SK-N-SH (cell line): ENCODE results near the gene ACER3. TPM values are rescaled to one million over a fixed set of nuclear protein-coding genes. Genes with fewer than 3 reads are reported as not detected.
A peak's percentile ranks its signal among the peaks of the same experiment; 100 is the strongest.

Experiments used
- CTCF ChIA-PET: fragments of 300-600, 350-600 bp; formaldehyde crosslinking; extraction: SDS; loops from one replicate; lab custom pipeline; 2021; lab: Yijun Ruan, JAX
- POLR2A ChIA-PET: fragments of 350-600 bp; sonication (Branson Sonifier 250); formaldehyde crosslinking; extraction: SDS; loops from one replicate; lab custom pipeline; 2020; ENCODE audit warnings: antibody characterized with exemption, inconsistent platforms; lab: Yijun Ruan, JAX
- DNase-seq: peaks from one replicate; pipeline ENCODE4 v3.0.0; 2012
- H2AFZ ChIP-seq: fragments of 200-600 bp; sonication (generic); 2 replicates; pipeline ENCODE4 v1.8.1; 2016; ENCODE audit warnings: antibody characterized with exemption, mild to moderate bottlenecking, low read depth
- H3F3A ChIP-seq: fragments of 200-600 bp; sonication (generic); replicated peaks from 2 replicates; pipeline ENCODE3; 2016; ENCODE audit warnings: antibody characterized with exemption, mild to moderate bottlenecking; ENCODE audit not compliant: insufficient read depth
- H3K27ac ChIP-seq, 2 experiments: fragments of 200-500 bp in 1 of 2; fragments of 200-600 bp in 1 of 2; sonication (Bioruptor generic) in 1 of 2; sonication (generic), shearing (Covaris generic) in 1 of 2; 2 replicates each; pipeline versions ENCODE4 v1.5.1 to v1.6.1; 2014 to 2016; ENCODE audit warnings: low read depth in 2 of 2, inconsistent platforms in 1 of 2, low read length in 1 of 2, mild to moderate bottlenecking in 1 of 2, mixed read lengths in 1 of 2
- H3K27me3 ChIP-seq: fragments of 200-600 bp; sonication (generic), shearing (Covaris generic); 2 replicates; pipeline ENCODE4 v1.6.1; 2016; ENCODE audit warnings: mixed run types; ENCODE audit not compliant: insufficient read depth
- H3K36me3 ChIP-seq, 2 experiments: fragments of 200-500 bp in 1 of 2; fragments of 200-600 bp in 1 of 2; sonication (Bioruptor generic) in 1 of 2; sonication (generic) in 1 of 2; replicated peaks in 1 of 2; 2 replicates each; pipeline versions ENCODE3 to v1.5.1; 2014 to 2016; ENCODE audit warnings: low read length in 1 of 2, mild to moderate bottlenecking in 1 of 2; ENCODE audit not compliant: insufficient read depth in 2 of 2, control insufficient read depth in 1 of 2
- H3K4me1 ChIP-seq, 2 experiments: fragments of 200-500 bp in 1 of 2; fragments of 200-600 bp in 1 of 2; sonication (Bioruptor generic) in 1 of 2; sonication (generic), shearing (Covaris generic) in 1 of 2; 2 replicates each; pipeline versions ENCODE4 v1.5.1 to v1.6.1; 2014 to 2016; ENCODE audit warnings: low read depth in 1 of 2, low read length in 1 of 2, mixed run types in 1 of 2; ENCODE audit not compliant: insufficient read depth in 2 of 2, control insufficient read depth in 1 of 2
- H3K4me2 ChIP-seq: fragments of 200-600 bp; sonication (generic), shearing (Covaris generic); 2 replicates; pipeline ENCODE4 v1.6.1; 2017; ENCODE audit warnings: mixed run types
- H3K4me3 ChIP-seq, 2 experiments: fragments of 200-500 bp in 1 of 2; fragments of 200-600 bp in 1 of 2; sonication (Bioruptor generic) in 1 of 2; sonication (generic), shearing (Covaris generic) in 1 of 2; 2 replicates each; pipeline versions ENCODE4 v1.5.1 to v1.8.1; 2014 to 2016; ENCODE audit warnings: low read depth in 2 of 2, inconsistent platforms in 1 of 2, low read length in 1 of 2, mild to moderate bottlenecking in 1 of 2, mixed read lengths in 1 of 2, moderate library complexity in 1 of 2
- H3K79me2 ChIP-seq: fragments of 200-600 bp; sonication (generic); 2 replicates; pipeline ENCODE4 v1.8.1; 2017; ENCODE audit warnings: mild to moderate bottlenecking; ENCODE audit not compliant: insufficient read depth
- H3K9ac ChIP-seq: fragments of 200-600 bp; sonication (generic); 2 replicates; pipeline ENCODE4 v1.6.1; 2017; ENCODE audit warnings: mixed run types
- H3K9me2 ChIP-seq: fragments of 200-600 bp; sonication (generic); 2 replicates; pipeline ENCODE4 v1.6.1; 2017; ENCODE audit warnings: mixed run types
- H3K9me3 ChIP-seq: fragments of 200-600 bp; sonication (generic); 2 replicates; pipeline ENCODE4 v1.6.1; 2017; ENCODE audit warnings: mixed run types, mild to moderate bottlenecking, moderate library complexity
- H4K20me1 ChIP-seq: fragments of 200-600 bp; sonication (generic); 2 replicates; pipeline ENCODE4 v1.6.1; 2017; ENCODE audit warnings: mild to moderate bottlenecking, mixed run types; ENCODE audit not compliant: insufficient read depth
- EP300 ChIP-seq, 2 experiments: IDR thresholded peaks; 2 replicates each; pipeline versions ENCODE4 v1.4.0 to v1.6.1; 2012; ENCODE audit warnings: borderline replicate concordance in 1 of 2, low read depth in 1 of 2, low read length in 1 of 2
- EZH2phosphoT487 ChIP-seq: fragments of 200-600 bp; sonication (generic); IDR thresholded peaks from 2 replicates; pipeline ENCODE4 v1.6.1; 2017; ENCODE audit warnings: low read depth, mixed run types, mild to moderate bottlenecking, antibody characterized with exemption, moderate library complexity, borderline replicate concordance
- FOXJ3 ChIP-seq: sonication (generic); formaldehyde crosslinking; IDR thresholded peaks from 2 replicates; pipeline ENCODE4 v1.5.1; 2020; ENCODE audit warnings: mild to moderate bottlenecking, missing genetic modification reagents
- FOXM1 ChIP-seq: IDR thresholded peaks from 2 replicates; pipeline ENCODE4 v1.4.0; 2012; ENCODE audit warnings: low read depth, mild to moderate bottlenecking
- GATA2 ChIP-seq: sonication (generic); formaldehyde crosslinking; IDR thresholded peaks from 2 replicates; pipeline ENCODE4 v1.5.0; 2020; ENCODE audit warnings: mild to moderate bottlenecking, missing genetic modification reagents
- JUND ChIP-seq: IDR thresholded peaks from 2 replicates; pipeline ENCODE4 v1.4.0; 2012
- NRF1 ChIP-seq: IDR thresholded peaks from 2 replicates; pipeline ENCODE4 v1.6.1; 2012; ENCODE audit warnings: low read depth, mild to moderate bottlenecking, low read length
- PBX3 ChIP-seq: IDR thresholded peaks from 2 replicates; pipeline ENCODE4; 2012
- RCOR1 ChIP-seq: fragments of 150-350 bp; IDR thresholded peaks from 2 replicates; pipeline ENCODE4 v1.6.1; 2017; ENCODE audit warnings: antibody characterized with exemption, low read length
- RFX5 ChIP-seq: IDR thresholded peaks from 2 replicates; pipeline ENCODE4 v1.6.1; 2012; ENCODE audit warnings: mild to moderate bottlenecking, improper control_type of control experiment, low read length
- RXRA ChIP-seq: IDR thresholded peaks from 2 replicates; pipeline ENCODE4 v1.4.0; 2012; ENCODE audit warnings: low read depth, mild to moderate bottlenecking, borderline replicate concordance
- SIN3A ChIP-seq: IDR thresholded peaks from 2 replicates; pipeline ENCODE4 v1.6.1; 2012; ENCODE audit warnings: low read depth, mild to moderate bottlenecking, low read length, moderate library complexity, borderline replicate concordance
- TAF1 ChIP-seq: IDR thresholded peaks from 2 replicates; pipeline ENCODE4 v1.6.1; 2012; ENCODE audit warnings: low read depth, mild to moderate bottlenecking, low read length, moderate library complexity, borderline replicate concordance
- USF1 ChIP-seq: IDR thresholded peaks from 2 replicates; pipeline ENCODE4 v1.4.0; 2012; ENCODE audit warnings: low read depth, borderline replicate concordance
- WGBS: methylation state at CpG from one replicate; pipeline ENCODE4 v1.1.6; 2017; ENCODE audit warnings: low lambda C conversion rate; 5-methylcytosine and 5-hydroxymethylcytosine counted together
- polyA plus RNA-seq, 3 experiments: library from polyadenylated mRNA; depleted of rRNA; stranded (reverse); fragments of >200 nt; gene quantifications; 2 replicates each; pipeline ENCODE4 v1.2.3, GENCODE V29; 2012
- TF ChIP-seq, protein P1 (sequence below): fragments of 150-350 bp; IDR thresholded peaks from 2 replicates; pipeline ENCODE4 v1.6.1; 2016; ENCODE audit warnings: mild to moderate bottlenecking, low read depth, low read length
- TF ChIP-seq, protein P2 (sequence below): IDR thresholded peaks from 2 replicates; pipeline ENCODE4 v1.6.1; 2012; ENCODE audit warnings: mild to moderate bottlenecking, low read depth, low read length, moderate library complexity

Gene ACER3
- polyA plus RNA-seq, 1 of the 3 experiments (the other 2 are of a cell fraction): 5.4 TPM

DNA sequence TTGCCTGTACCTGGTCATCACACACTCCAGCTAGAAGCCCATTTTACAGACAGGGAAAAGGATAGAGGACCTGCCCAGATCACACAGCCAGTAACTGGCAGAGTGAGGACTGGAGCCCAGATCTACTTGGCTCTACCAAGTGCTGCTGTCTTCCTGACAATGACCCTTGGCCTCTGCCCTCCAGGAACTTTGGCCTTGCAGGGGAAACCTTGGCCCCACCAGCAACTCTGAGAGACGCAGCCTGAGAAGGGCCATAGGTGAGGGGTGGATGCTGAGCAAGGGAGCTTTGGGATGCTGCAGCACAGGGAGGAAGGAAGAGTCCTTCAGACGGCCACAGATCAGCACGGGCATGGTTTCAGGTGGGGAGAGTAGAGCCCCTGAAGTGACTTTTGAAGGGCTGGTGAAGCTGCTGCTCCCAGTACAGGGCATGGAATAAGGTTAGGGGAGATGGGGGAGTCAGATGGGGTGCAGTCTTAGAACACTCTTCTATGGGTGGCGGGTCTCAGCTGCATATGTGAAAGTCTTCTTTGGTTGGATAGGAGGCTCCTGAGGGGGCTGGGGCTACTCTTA is 204.0 kb downstream of the ACER3 start (continued):
- TF ChIP-seq FOXM1 (no peak), EP300 (IDR thresholded peaks at IDR 0.05; ENCODE audit: borderline replicate concordance in 1 of 2, low read depth in 1 of 2, low read length in 1 of 2) (no peak), USF1 (no peak)
- TF ChIP-seq, protein P1, sequence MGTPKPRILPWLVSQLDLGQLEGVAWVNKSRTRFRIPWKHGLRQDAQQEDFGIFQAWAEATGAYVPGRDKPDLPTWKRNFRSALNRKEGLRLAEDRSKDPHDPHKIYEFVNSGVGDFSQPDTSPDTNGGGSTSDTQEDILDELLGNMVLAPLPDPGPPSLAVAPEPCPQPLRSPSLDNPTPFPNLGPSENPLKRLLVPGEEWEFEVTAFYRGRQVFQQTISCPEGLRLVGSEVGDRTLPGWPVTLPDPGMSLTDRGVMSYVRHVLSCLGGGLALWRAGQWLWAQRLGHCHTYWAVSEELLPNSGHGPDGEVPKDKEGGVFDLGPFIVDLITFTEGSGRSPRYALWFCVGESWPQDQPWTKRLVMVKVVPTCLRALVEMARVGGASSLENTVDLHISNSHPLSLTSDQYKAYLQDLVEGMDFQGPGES: no peak

DNA sequence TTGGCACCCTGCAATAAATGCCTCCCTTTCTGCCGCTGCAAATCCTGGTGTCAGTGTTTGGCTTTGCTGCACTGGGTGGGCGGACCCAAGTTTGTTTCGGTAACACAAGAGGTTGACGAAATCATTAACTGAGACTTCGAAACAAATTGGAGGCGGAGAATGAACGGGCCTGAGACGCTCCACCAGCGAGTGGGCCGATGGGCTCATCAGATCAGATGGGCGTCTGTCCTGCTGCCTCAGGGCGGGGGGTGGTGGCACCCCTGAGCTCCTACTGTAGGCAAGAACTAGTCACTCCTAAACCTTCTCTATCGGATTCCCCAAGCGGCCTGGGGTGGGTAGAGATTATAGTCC is 205.1 kb downstream of the ACER3 start:
- peak overlapping the region; percentile 74 for H3K9ac ChIP-seq
- TF ChIP-seq, protein P2, sequence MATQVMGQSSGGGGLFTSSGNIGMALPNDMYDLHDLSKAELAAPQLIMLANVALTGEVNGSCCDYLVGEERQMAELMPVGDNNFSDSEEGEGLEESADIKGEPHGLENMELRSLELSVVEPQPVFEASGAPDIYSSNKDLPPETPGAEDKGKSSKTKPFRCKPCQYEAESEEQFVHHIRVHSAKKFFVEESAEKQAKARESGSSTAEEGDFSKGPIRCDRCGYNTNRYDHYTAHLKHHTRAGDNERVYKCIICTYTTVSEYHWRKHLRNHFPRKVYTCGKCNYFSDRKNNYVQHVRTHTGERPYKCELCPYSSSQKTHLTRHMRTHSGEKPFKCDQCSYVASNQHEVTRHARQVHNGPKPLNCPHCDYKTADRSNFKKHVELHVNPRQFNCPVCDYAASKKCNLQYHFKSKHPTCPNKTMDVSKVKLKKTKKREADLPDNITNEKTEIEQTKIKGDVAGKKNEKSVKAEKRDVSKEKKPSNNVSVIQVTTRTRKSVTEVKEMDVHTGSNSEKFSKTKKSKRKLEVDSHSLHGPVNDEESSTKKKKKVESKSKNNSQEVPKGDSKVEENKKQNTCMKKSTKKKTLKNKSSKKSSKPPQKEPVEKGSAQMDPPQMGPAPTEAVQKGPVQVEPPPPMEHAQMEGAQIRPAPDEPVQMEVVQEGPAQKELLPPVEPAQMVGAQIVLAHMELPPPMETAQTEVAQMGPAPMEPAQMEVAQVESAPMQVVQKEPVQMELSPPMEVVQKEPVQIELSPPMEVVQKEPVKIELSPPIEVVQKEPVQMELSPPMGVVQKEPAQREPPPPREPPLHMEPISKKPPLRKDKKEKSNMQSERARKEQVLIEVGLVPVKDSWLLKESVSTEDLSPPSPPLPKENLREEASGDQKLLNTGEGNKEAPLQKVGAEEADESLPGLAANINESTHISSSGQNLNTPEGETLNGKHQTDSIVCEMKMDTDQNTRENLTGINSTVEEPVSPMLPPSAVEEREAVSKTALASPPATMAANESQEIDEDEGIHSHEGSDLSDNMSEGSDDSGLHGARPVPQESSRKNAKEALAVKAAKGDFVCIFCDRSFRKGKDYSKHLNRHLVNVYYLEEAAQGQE: no peak
- no peak for TF ChIP-seq RXRA
- TF ChIP-seq JUND: no peak
- no peak for TF ChIP-seq GATA2
- no peak for TF ChIP-seq SIN3A
- no peak for TF ChIP-seq FOXJ3 (CRISPR knock-in tag)
- no peak for TF ChIP-seq TAF1
- no peak for TF ChIP-seq PBX3
- TF ChIP-seq RFX5: no peak
- TF ChIP-seq EZH2phosphoT487: no peak
- TF ChIP-seq, protein P1: no peak
- TF ChIP-seq RCOR1: no peak
- TF ChIP-seq NRF1: no peak
- H4K20me1 ChIP-seq: peaks cover 4% of the 10 kb centered on the region; the same call in 1 of the 2 replicates
- H3K27me3 ChIP-seq: no peaks in the 10 kb centered on the region
- peaks cover 0 to 1% of the 10 kb centered on the region in 2 experiments for H3K36me3 ChIP-seq
- no peaks in the 10 kb centered on the region for H3F3A ChIP-seq
- peak overlapping the region; percentile 88 for H2AFZ ChIP-seq
- peak overlapping the region; percentile 96 for H3K4me2 ChIP-seq
- peaks cover 40% of the 10 kb centered on the region for H3K79me2 ChIP-seq
- ChIA-PET POLR2A (no interaction called here), CTCF (interaction anchor here (1.0 to 5.3 kb wide), 8 partner anchors 8 to 146 kb away, joined by 3 to 51 read pairs (median 7); partner anchors contain the start of gene MYO7A)
- peaks cover 5 to 33% of the 10 kb centered on the region in 2 experiments; a peak in 2 of 4 replicates for H3K4me1 ChIP-seq
- no peak for DNase-seq
- H3K9me2 ChIP-seq: no peaks in the 10 kb centered on the region
- WGBS: 69% methylated on average over 14 of the region's 14 CpGs
- H3K4me3 ChIP-seq: peak overlapping the region; percentile 81 to 89
- H3K27ac ChIP-seq: peak overlapping the region; percentile 69 to 94
- H3K9me3 ChIP-seq: no peaks in the 10 kb centered on the region
